HepG2 (cell line): ENCODE measurements around the gene COL25A1. TPM values are rescaled to one million over a fixed set of nuclear protein-coding genes. Genes with fewer than 3 reads are reported as not detected.

Experiments used
- ATAC-seq: fragments of 200-7000 bp; cut with Tn5 transposase; 3 replicates; pipeline ENCODE4 v1.9.1; 2020; ENCODE audit warnings: mild to moderate bottlenecking, moderate library complexity
- BruUV-seq: library from RNA; stranded (reverse); fragments of 400-500 nt; replicated peaks from 2 replicates; lab custom pipeline; 2021; lab: Mats Ljungman, UMichigan
- CTCF ChIA-PET: fragments of 300-600 bp; formaldehyde crosslinking; extraction: SDS; loops from one replicate; lab custom pipeline; 2021; ENCODE audit warnings: low total read pairs, inconsistent platforms, low intra/inter-chr PET ratio; lab: Yijun Ruan, JAX
- POLR2A ChIA-PET: fragments of 350-600 bp; sonication (Branson Sonifier 250); formaldehyde crosslinking; loops from one replicate; lab custom pipeline; 2020; ENCODE audit warnings: antibody characterized with exemption, inconsistent platforms; lab: Yijun Ruan, JAX
- DNase-seq: peaks from one replicate; pipeline ENCODE4 v3.0.0-alpha.2; 2015; ENCODE audit warnings: low spot score
- FAIRE-seq: peaks from 3 replicates; lab custom pipeline; 2011; peaks lifted over from hg19 to GRCh38; lab: Jason Lieb, UNC
- H2AFZ ChIP-seq: one replicate; pipeline ENCODE4 v1.6.1; 2011; ENCODE audit warnings: low read length, inconsistent platforms
- H3K27ac ChIP-seq: fragments of 300-600 bp; 3 replicates; pipeline ENCODE4 v1.8.0; 2011; ENCODE audit warnings: mixed run types, mild to moderate bottlenecking, mixed read lengths, low read length, inconsistent platforms; ENCODE audit not compliant: insufficient read depth; ENCODE audit errors: extremely low read length
- H3K27me3 ChIP-seq, 2 experiments: fragments of 200-600 bp in 1 of 2; 2 replicates in 1 of 2; 3 replicates in 1 of 2; pipeline versions ENCODE4 v1.6.0 to v1.8.0; 2011; ENCODE audit warnings: low read length in 2 of 2, mild to moderate bottlenecking in 2 of 2, moderate library complexity in 2 of 2, inconsistent platforms in 1 of 2; ENCODE audit not compliant: insufficient read depth in 2 of 2, control insufficient read depth in 1 of 2
- H3K36me3 ChIP-seq, 2 experiments: fragments of 200-600 bp in 1 of 2; replicated peaks in 1 of 2; 2 replicates in 1 of 2; 3 replicates in 1 of 2; pipeline versions ENCODE4 v1.5.1 to v1.8.0; 2011; ENCODE audit warnings: low read length in 2 of 2, inconsistent platforms in 1 of 2; ENCODE audit not compliant: insufficient read depth in 2 of 2, control insufficient read depth in 1 of 2
- H3K4me1 ChIP-seq: 2 replicates; pipeline ENCODE4 v1.5.1; 2012; ENCODE audit warnings: low read length, inconsistent platforms; ENCODE audit not compliant: insufficient read depth
- H3K4me2 ChIP-seq: 2 replicates; pipeline ENCODE4 v1.6.0; 2011; ENCODE audit warnings: low read depth, low read length, inconsistent platforms
- H3K4me3 ChIP-seq, 3 experiments: fragments of 200-600 bp in 1 of 3; sonication (generic), shearing (Covaris generic) in 1 of 3; replicated peaks in 1 of 3; 2 replicates each; pipeline ENCODE4 v1.5.1; 2011 to 2016; ENCODE audit warnings: low read length in 3 of 3, inconsistent platforms in 2 of 3, low read depth in 2 of 3, mild to moderate bottlenecking in 2 of 3, control low read depth in 1 of 3, mixed read lengths in 1 of 3; ENCODE audit not compliant: insufficient read depth in 1 of 3
- H3K79me2 ChIP-seq: one replicate; pipeline ENCODE4 v1.6.1; 2011; ENCODE audit warnings: low read length, inconsistent platforms; ENCODE audit not compliant: insufficient read depth
- H3K9ac ChIP-seq: 2 replicates; pipeline ENCODE4 v1.6.0; 2011; ENCODE audit warnings: mild to moderate bottlenecking, low read depth, low read length, inconsistent platforms; ENCODE audit not compliant: insufficient read depth
- H3K9me3 ChIP-seq: 2 replicates; pipeline ENCODE4 v1.5.1; 2012; ENCODE audit warnings: mild to moderate bottlenecking, low read length
- H4K20me1 ChIP-seq: 2 replicates; pipeline ENCODE4 v1.6.0; 2011; ENCODE audit warnings: inconsistent platforms, mild to moderate bottlenecking, low read length, moderate library complexity; ENCODE audit not compliant: insufficient read depth
- NPAS2 ChIP-seq: sonication (generic); formaldehyde crosslinking; IDR thresholded peaks from 2 replicates; pipeline ENCODE4 v1.8.0; 2022; ENCODE audit warnings: mild to moderate bottlenecking, missing genetic modification reagents, borderline replicate concordance
- PHF5A ChIP-seq: IDR thresholded peaks from one replicate; pipeline ENCODE4 v1.6.1; 2018; ENCODE audit warnings: low read depth, missing genetic modification reagents; ENCODE audit not compliant: unreplicated experiment
- RBM39 ChIP-seq: fragments of 200-400 bp; formaldehyde crosslinking; IDR thresholded peaks from one replicate; pipeline ENCODE4 v1.6.1; 2018; ENCODE audit warnings: antibody characterized with exemption, mild to moderate bottlenecking, low read depth, low read length; ENCODE audit not compliant: poor library complexity, severe bottlenecking
- SMAD9 ChIP-seq: sonication (generic); formaldehyde crosslinking; IDR thresholded peaks from 2 replicates; pipeline ENCODE4 v1.5.1; 2020; ENCODE audit warnings: mild to moderate bottlenecking, missing genetic modification reagents
- ZNF253 ChIP-seq: sonication (generic); formaldehyde crosslinking; IDR thresholded peaks from 2 replicates; pipeline ENCODE4 v1.8.0; 2022; ENCODE audit warnings: mild to moderate bottlenecking, missing genetic modification reagents, borderline replicate concordance
- ZNF326 ChIP-seq: sonication (generic); formaldehyde crosslinking; IDR thresholded peaks from 2 replicates; pipeline ENCODE4 v1.4.0; 2020; ENCODE audit warnings: missing genetic modification reagents, borderline replicate concordance
- WGBS: methylation state at CpG from one replicate; pipeline ENCODE4 v1.1.6; 2017; ENCODE audit warnings: low lambda C conversion rate; 5-methylcytosine and 5-hydroxymethylcytosine counted together
- in situ Hi-C: cut with HindIII; loops from 2 replicates; pipeline ENCODE4 v1.10.0; 2017; ENCODE audit warnings: low pct_unique_long_range_greater_than_20kb; ENCODE audit not compliant: extremely low pct_ligation_motif_present
- intact Hi-C: fragments of 100-400 bp; cut with micrococcal nuclease; formaldehyde crosslinking; loops from one replicate; pipeline ENCODE4 v1.10.0; 2022; ENCODE audit not compliant: unreplicated experiment
- polyA plus RNA-seq, 8 experiments: library from polyadenylated mRNA; depleted of rRNA in 3 of 8; stranded (reverse) in 7 of 8; unstranded in 1 of 8; fragments of >200 nt; fragmentation: Illumina TruSeq in 4 of 8; extraction: Trizol in 4 of 8; gene quantifications; 2 replicates each; pipeline versions ENCODE4 v1.2.1 to v1.2.3, GENCODE V29; 2011 to 2016; ENCODE audit warnings: low read depth in 4 of 8, missing spikeins in 1 of 8, mixed read lengths in 1 of 8; ENCODE audit not compliant: insufficient read depth in 1 of 8
- total RNA-seq, 5 experiments: library from RNA; depleted of rRNA; stranded (reverse); fragments of >200 nt; fragmentation: Illumina TruSeq; extraction: Trizol; gene quantifications; 2 replicates each; pipeline ENCODE4 v1.2.3, GENCODE V29; 2016; ENCODE audit warnings: low read depth in 1 of 5
- TF ChIP-seq, protein P1 (sequence below): sonication (generic); formaldehyde crosslinking; IDR thresholded peaks from 2 replicates; pipeline ENCODE4 v1.5.1; 2020; ENCODE audit warnings: missing genetic modification reagents, mild to moderate bottlenecking, borderline replicate concordance
- TF ChIP-seq, protein P2 (sequence below): IDR thresholded peaks from 2 replicates; pipeline ENCODE4 v1.6.1; 2018; ENCODE audit warnings: missing genetic modification reagents, mild to moderate bottlenecking, missing compliant biosample characterization
- TF ChIP-seq, protein P3 (sequence below): IDR thresholded peaks from 2 replicates; pipeline ENCODE4 v1.6.1; 2018; ENCODE audit warnings: missing genetic modification reagents

COL25A1 gene
- total and polyA plus RNA-seq, 2 of the 13 experiments (the other 11 are each of a cell fraction or from before 2014, with no cell fraction given): not detected

DNA sequence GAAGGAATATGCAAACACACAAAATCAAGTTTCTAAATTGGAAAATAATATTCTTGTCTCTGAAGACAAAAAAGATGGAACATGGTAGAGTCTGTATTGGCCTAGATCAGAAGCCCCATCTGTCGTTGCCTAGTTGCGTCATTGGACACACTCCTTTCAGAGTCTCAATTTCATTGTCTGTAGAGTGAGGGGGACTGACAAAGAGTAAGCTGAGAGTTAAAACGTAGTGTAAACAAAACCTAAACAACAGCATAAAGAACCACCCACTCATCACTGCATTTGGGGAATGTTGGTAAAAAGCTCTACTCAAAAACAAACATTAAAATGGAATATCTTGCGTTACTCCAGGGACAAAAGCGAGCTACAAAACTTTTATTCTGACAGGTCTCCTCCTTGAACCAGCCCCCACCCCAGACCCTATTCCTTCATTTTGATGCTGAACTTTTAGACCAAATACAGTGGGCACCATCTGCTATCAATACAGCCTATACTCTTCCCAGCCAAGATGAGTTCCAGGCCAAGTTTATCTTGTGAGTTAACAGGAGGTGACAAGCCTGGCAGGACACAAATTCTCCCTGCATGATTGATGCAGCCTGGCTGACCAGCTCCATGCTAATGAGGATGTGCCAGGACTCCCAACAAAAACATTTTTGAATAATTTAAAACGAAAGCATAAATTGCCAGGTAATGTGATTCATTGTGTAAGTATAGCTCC lies 125.2 kb downstream of the COL25A1 start:
- FAIRE-seq: no peak
- no peaks in the 10 kb centered on the region for H3K27me3 ChIP-seq
- POLR2A ChIA-PET: no interaction called here
- TF ChIP-seq, protein P1, sequence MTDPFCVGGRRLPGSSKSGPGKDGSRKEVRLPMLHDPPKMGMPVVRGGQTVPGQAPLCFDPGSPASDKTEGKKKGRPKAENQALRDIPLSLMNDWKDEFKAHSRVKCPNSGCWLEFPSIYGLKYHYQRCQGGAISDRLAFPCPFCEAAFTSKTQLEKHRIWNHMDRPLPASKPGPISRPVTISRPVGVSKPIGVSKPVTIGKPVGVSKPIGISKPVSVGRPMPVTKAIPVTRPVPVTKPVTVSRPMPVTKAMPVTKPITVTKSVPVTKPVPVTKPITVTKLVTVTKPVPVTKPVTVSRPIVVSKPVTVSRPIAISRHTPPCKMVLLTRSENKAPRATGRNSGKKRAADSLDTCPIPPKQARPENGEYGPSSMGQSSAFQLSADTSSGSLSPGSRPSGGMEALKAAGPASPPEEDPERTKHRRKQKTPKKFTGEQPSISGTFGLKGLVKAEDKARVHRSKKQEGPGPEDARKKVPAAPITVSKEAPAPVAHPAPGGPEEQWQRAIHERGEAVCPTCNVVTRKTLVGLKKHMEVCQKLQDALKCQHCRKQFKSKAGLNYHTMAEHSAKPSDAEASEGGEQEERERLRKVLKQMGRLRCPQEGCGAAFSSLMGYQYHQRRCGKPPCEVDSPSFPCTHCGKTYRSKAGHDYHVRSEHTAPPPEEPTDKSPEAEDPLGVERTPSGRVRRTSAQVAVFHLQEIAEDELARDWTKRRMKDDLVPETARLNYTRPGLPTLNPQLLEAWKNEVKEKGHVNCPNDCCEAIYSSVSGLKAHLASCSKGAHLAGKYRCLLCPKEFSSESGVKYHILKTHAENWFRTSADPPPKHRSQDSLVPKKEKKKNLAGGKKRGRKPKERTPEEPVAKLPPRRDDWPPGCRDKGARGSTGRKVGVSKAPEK (CRISPR knock-in tag): no peak
- TF ChIP-seq ZNF253 (CRISPR knock-in tag) (no peak), ZNF326 (CRISPR knock-in tag) (no peak), RBM39 (no peak), PHF5A (no peak), NPAS2 (CRISPR knock-in tag) (no peak), SMAD9 (no peak)
- TF ChIP-seq, protein P2, sequence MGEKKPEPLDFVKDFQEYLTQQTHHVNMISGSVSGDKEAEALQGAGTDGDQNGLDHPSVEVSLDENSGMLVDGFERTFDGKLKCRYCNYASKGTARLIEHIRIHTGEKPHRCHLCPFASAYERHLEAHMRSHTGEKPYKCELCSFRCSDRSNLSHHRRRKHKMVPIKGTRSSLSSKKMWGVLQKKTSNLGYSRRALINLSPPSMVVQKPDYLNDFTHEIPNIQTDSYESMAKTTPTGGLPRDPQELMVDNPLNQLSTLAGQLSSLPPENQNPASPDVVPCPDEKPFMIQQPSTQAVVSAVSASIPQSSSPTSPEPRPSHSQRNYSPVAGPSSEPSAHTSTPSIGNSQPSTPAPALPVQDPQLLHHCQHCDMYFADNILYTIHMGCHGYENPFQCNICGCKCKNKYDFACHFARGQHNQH (CRISPR knock-in tag): no peak
- TF ChIP-seq, protein P3, sequence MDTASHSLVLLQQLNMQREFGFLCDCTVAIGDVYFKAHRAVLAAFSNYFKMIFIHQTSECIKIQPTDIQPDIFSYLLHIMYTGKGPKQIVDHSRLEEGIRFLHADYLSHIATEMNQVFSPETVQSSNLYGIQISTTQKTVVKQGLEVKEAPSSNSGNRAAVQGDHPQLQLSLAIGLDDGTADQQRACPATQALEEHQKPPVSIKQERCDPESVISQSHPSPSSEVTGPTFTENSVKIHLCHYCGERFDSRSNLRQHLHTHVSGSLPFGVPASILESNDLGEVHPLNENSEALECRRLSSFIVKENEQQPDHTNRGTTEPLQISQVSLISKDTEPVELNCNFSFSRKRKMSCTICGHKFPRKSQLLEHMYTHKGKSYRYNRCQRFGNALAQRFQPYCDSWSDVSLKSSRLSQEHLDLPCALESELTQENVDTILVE (CRISPR knock-in tag): no peak
- TF ChIP-seq, all 625 proteins: peak for 0
- no TSS peak for BruUV-seq
- intact Hi-C loops (no loop called here), in situ Hi-C loops (no loop called here)
- H3K4me1 ChIP-seq: no peaks in the 10 kb centered on the region
- no peak overlapping the region for H3K9ac ChIP-seq
- H3K79me2 ChIP-seq: no peaks in the 10 kb centered on the region
- WGBS: 49% methylated on average over 6 of the region's 6 CpGs
- no peaks in the 10 kb centered on the region for H3K36me3 ChIP-seq
- ATAC-seq (no peak), DNase-seq (no peak)
- H2AFZ ChIP-seq: no peak overlapping the region
- no peaks in the 10 kb centered on the region for H3K9me3 ChIP-seq
- no peak overlapping the region for H3K4me3 ChIP-seq
- no peak overlapping the region for H3K4me2 ChIP-seq
- CTCF ChIA-PET: no interaction called here
- H4K20me1 ChIP-seq: no peaks in the 10 kb centered on the region
- no peak overlapping the region for H3K27ac ChIP-seq
